Activated CD4-positive, CD25-positive, alpha-beta regulatory T cell treated with anti-CD3 and anti-CD28 coated beads, Interleukin-2, amount 50 U/mL, for 24 hours (primary cell): ENCODE measurements around the gene PSORS1C2.
"Not testable (repeated sequence)": the region's sequence is repeated elsewhere in the genome, so short reads cannot be mapped to it uniquely, and the experiment has no call there.

Experiments used
- ATAC-seq, 2 donors: fragments of 150-1000 bp; cut with Tn5 transposase; one replicate each; pipeline ENCODE4 v1.10.0; 2021; ENCODE audit warnings: mild to moderate bottlenecking in 1 of 2, moderate library complexity in 1 of 2

PSORS1C2 gene

GRCh38 chr6:31165064-31165832, 26.4 kb upstream of the PSORS1C2 start:
- ATAC-seq: peak; percentile 45 to 78

GRCh38 chr6:31164475-31165063, 25.7 kb upstream of the PSORS1C2 start:
- ATAC-seq: not testable (repeated sequence)

GRCh38 chr6:31163922-31164321, 25.1 kb upstream of the PSORS1C2 start:
- ATAC-seq: no peak

GRCh38 chr6:31162463-31163165, 23.7 kb upstream of the PSORS1C2 start:
- ATAC-seq: no peak

GRCh38 chr6:31161216-31162126, 22.6 kb upstream of the PSORS1C2 start:
- ATAC-seq: no peak

GRCh38 chr6:31158863-31159855, 20.3 kb upstream of the PSORS1C2 start:
- ATAC-seq: no peak

GRCh38 chr6:31158140-31158862, 19.4 kb upstream of the PSORS1C2 start, which contains the start of gene TCF19:
TCF19 (plus strand) TSS chr6:31158589; CDS start chr6:31159470, 881 bp downstream.
- peak; percentile 95 to 96 for ATAC-seq

- ATAC-seq: peak; percentile 22 to 25
Measured at GRCh38 chr6:31157513-31158139, 18.8 kb upstream of the PSORS1C2 start, which contains the start of gene CCHCR1. CCHCR1 (minus strand) TSS chr6:31157802; CDS start chr6:31157600, 202 bp downstream.

GRCh38 chr6:31156641-31157040, 17.8 kb upstream of the PSORS1C2 start:
- no peak for ATAC-seq

- ATAC-seq: no peak
Measured at GRCh38 chr6:31154436-31154835, 15.6 kb upstream of the PSORS1C2 start.

- no peak for ATAC-seq
Measured at GRCh38 chr6:31152781-31153180, 13.9 kb upstream of the PSORS1C2 start.

- ATAC-seq: no peak
Measured at GRCh38 chr6:31149827-31150447, 11.1 kb upstream of the PSORS1C2 start.

- ATAC-seq: no peak
Measured at GRCh38 chr6:31145386-31145785, 6.5 kb upstream of the PSORS1C2 start.

GRCh38 chr6:31144970-31145340, 6.1 kb upstream of the PSORS1C2 start:
- no peak for ATAC-seq

GRCh38 chr6:31144296-31144969, 5.6 kb upstream of the PSORS1C2 start:
- ATAC-seq: no peak

GRCh38 chr6:31143148-31143547, 4.3 kb upstream of the PSORS1C2 start:
- no peak for ATAC-seq

- no peak for ATAC-seq
Measured at GRCh38 chr6:31142361-31142761, 3.5 kb upstream of the PSORS1C2 start.

GRCh38 chr6:31140643-31141042, 1.8 kb upstream of the PSORS1C2 start:
- no peak for ATAC-seq

GRCh38 chr6:31139599-31139998, 733 bp upstream of the PSORS1C2 start:
- ATAC-seq: no peak
